ENCODE data around the gene TMEM86B.

DNA sequence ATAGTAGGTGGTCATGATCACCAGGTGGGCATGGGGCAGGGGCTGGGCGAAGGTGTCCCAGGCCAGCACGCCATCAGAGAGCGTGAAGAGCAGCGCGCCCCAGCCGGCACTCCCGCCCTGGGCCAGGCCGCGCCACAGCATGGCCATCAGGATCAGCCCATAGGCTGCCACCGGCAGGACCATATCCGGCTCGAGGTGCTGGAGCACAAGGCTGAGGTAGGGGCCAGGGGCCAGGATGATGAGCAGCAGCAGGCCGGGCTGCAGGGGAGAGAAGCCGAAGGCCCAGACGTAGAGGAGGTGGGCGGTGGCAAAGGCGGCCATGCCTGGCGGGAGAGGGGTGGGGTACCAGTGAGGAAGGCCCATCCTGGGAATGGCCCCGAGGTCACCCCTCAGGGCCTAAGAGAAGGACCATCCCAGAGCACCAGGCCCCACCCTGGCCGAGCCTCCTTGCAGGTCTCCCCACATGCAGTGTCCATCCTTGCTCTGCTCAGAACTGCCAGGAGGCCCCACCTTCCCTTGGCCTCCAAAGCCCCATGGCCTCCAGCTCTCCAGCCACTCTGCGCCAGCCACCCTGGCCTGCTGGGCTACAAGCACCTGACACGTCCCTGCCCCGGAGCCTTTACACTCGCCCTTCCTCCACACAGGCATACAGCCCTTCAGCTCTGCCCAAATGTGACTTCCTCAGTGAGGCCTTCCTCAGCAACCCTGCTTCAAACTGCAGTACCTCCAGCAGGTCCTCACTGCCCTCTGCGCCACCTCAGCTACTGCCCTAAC lies 1.1 kb downstream of the TMEM86B start:
- TF ChIP-seq, protein P1, sequence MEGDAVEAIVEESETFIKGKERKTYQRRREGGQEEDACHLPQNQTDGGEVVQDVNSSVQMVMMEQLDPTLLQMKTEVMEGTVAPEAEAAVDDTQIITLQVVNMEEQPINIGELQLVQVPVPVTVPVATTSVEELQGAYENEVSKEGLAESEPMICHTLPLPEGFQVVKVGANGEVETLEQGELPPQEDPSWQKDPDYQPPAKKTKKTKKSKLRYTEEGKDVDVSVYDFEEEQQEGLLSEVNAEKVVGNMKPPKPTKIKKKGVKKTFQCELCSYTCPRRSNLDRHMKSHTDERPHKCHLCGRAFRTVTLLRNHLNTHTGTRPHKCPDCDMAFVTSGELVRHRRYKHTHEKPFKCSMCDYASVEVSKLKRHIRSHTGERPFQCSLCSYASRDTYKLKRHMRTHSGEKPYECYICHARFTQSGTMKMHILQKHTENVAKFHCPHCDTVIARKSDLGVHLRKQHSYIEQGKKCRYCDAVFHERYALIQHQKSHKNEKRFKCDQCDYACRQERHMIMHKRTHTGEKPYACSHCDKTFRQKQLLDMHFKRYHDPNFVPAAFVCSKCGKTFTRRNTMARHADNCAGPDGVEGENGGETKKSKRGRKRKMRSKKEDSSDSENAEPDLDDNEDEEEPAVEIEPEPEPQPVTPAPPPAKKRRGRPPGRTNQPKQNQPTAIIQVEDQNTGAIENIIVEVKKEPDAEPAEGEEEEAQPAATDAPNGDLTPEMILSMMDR (IDR thresholded peaks at IDR 0.05): no peak
- TF ChIP-seq POLR2A (IDR thresholded peaks at IDR 0.05): no peak
